ENCODE measurements around the gene DNM3.
"Not testable (repeated sequence)": the region's sequence is repeated elsewhere in the genome, so short reads cannot be mapped to it uniquely, and the experiment has no call there.

Gene DNM3

DNA sequence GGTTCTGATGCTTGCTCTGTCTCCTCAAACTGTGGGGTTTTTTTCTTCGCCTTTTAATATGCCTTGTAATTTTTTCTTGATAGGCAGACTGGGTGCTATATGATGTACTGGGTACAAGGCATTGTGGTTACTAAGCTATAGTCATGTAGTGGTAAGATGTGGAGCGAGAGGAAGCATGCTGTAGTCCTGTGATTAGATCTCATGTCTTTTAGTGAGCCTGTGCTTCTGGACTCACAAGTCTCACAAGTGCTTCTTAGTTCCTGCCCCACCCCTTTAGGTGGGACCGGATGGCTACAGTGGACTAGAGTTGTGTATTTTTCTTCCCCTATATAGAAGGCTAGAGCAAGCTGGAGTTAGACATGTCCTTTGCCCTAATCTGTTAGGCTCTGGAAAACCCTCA lies 178.7 kb downstream of the DNM3 start (continued):
- TF ChIP-seq ZNF529 (tag by site-specific recombination; IDR thresholded peaks at IDR 0.05; ENCODE audit: insufficient replicate concordance), result no peak
- TF ChIP-seq ZNF560 (tag by site-specific recombination; IDR thresholded peaks at IDR 0.05; ENCODE audit: borderline replicate concordance), result no peak
- no peak for TF ChIP-seq ZNF132 (tag by site-specific recombination; IDR thresholded peaks at IDR 0.05; ENCODE audit: borderline replicate concordance)
- no peak for TF ChIP-seq ZNF350 (tag by site-specific recombination; IDR thresholded peaks at IDR 0.05)
- no peak for TF ChIP-seq ZBTB17 (tag by site-specific recombination; IDR thresholded peaks at IDR 0.05)
- TF ChIP-seq ZNF785 (tag by site-specific recombination; IDR thresholded peaks at IDR 0.05), result no peak
- no peak for TF ChIP-seq ZNF830 (tag by site-specific recombination; IDR thresholded peaks at IDR 0.05; ENCODE audit: low read depth)

- Histone ChIP-seq H3K4me3 (ENCODE audit: low read depth, low read length) (no peak overlapping the region), H3K36me3 (ENCODE audit: control insufficient read depth in 2 of 2, insufficient read depth in 1 of 2, low read length in 2 of 2) (no peaks in the 10 kb centered on the region), H3K9me3 (ENCODE audit: control insufficient read depth, insufficient read depth, low read depth, low read length) (no peaks in the 10 kb centered on the region), H3K4me1 (ENCODE audit: control insufficient read depth, insufficient read depth, low read length) (no peaks in the 10 kb centered on the region), H3K27ac (ENCODE audit: extremely low read depth, low read depth, low read length) (no peak overlapping the region)
- ChIA-PET CTCF (interaction anchor here (0.6 to 1.1 kb wide), 3 partner anchors 26 to 947 kb away, joined by 3 read pairs; no protein-coding TSS in a partner anchor), POLR2A (no interaction called here)
- TF ChIP-seq, protein P1, sequence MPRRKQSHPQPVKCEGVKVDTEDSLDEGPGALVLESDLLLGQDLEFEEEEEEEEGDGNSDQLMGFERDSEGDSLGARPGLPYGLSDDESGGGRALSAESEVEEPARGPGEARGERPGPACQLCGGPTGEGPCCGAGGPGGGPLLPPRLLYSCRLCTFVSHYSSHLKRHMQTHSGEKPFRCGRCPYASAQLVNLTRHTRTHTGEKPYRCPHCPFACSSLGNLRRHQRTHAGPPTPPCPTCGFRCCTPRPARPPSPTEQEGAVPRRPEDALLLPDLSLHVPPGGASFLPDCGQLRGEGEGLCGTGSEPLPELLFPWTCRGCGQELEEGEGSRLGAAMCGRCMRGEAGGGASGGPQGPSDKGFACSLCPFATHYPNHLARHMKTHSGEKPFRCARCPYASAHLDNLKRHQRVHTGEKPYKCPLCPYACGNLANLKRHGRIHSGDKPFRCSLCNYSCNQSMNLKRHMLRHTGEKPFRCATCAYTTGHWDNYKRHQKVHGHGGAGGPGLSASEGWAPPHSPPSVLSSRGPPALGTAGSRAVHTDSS (tag by site-specific recombination; IDR thresholded peaks at IDR 0.05), result no peak
- no peak for TF ChIP-seq ZNF16 (tag by site-specific recombination; IDR thresholded peaks at IDR 0.05; ENCODE audit: low read depth)
- no peak for TF ChIP-seq ZSCAN30 (tag by site-specific recombination; IDR thresholded peaks at IDR 0.05)
- TF ChIP-seq GLI4 (tag by site-specific recombination; IDR thresholded peaks at IDR 0.05), result no peak
- no peak for TF ChIP-seq ZNF623 (tag by site-specific recombination; IDR thresholded peaks at IDR 0.05)
- TF ChIP-seq ZNF791 (tag by site-specific recombination; IDR thresholded peaks at IDR 0.05), result no peak
- no peak for TF ChIP-seq ZNF792 (tag by site-specific recombination; IDR thresholded peaks at IDR 0.05)
- no peak for TF ChIP-seq ZNF132 (tag by site-specific recombination; IDR thresholded peaks at IDR 0.05; ENCODE audit: borderline replicate concordance)
- TF ChIP-seq ZNF544 (tag by site-specific recombination; IDR thresholded peaks at IDR 0.05), result no peak
- no peak for TF ChIP-seq ZNF747 (tag by site-specific recombination; IDR thresholded peaks at IDR 0.05)
- no peak for TF ChIP-seq ZNF175 (tag by site-specific recombination; IDR thresholded peaks at IDR 0.05)
Observed at GRCh38 chr1:172024516-172024915, 183.2 kb downstream of the DNM3 start.

DNA sequence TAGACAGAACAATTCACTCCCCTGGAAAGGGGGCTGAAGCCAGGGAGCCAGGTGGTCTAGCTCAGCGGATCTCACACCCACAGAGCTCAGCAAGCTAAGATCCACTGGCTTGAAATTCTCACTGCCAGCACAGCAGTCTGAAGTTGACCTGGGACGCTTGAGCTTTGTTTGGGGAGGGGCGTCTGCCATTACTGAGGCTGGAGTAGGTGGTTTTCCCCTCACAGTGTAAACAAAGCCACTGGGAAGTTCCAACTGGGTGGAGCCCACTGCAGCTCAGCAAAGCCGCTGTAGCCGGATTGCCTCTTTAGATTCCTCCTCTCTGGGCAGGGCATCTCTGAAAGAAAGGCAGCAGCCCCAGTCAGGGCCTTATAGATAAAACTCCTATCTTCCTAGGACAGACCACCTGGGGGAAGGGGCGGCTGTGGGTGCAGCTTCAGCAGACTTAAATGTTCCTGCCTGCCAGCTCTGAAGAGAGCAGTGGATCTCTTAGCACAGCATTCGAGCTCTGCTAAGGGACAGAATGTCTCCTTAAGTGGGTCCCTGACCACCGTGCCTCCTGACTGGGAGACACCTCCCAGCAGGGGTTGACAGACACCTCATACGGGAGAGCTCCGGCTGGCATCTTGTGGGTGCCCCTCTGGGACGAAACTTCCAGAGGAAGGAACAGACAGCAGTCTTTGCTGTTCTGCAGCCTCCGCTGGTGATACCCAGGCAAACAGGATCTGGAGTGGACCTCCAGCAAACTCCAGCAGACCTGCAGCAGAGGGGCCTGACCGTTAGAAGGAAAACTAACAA lies 183.8 kb downstream of the DNM3 start:
- H3K4me1 ChIP-seq (ENCODE audit: control insufficient read depth, insufficient read depth, low read length); H3K4me3 ChIP-seq (ENCODE audit: low read depth, low read length); H3K9me3 ChIP-seq (ENCODE audit: control insufficient read depth, insufficient read depth, low read depth, low read length); H3K27ac ChIP-seq (ENCODE audit: extremely low read depth, low read depth, low read length); POLR2A ChIA-PET; H3K36me3 ChIP-seq (ENCODE audit: control insufficient read depth in 2 of 2, insufficient read depth in 1 of 2, low read length in 2 of 2): not testable (repeated sequence)
- CTCF ChIA-PET, result interaction anchor here (0.6 to 1.1 kb wide), 4 partner anchors 26 to 386 kb away, joined by 3 read pairs; no protein-coding TSS in a partner anchor

GRCh38 chr1:172040466-172040865 lies 199.2 kb downstream of the DNM3 start:
- ChIA-PET POLR2A (interaction anchor here (0.7 kb wide), 1 partner anchor 320 kb away, joined by 3 read pairs; no protein-coding TSS in a partner anchor), CTCF (interaction anchor here (0.6 to 1.3 kb wide), 5 partner anchors 29 to 364 kb away, joined by 3 to 5 read pairs (median 3); no protein-coding TSS in a partner anchor)
- Histone ChIP-seq H3K4me3 (ENCODE audit: low read depth, low read length) (no peak overlapping the region), H3K4me1 (ENCODE audit: control insufficient read depth, insufficient read depth, low read length) (no peaks in the 10 kb centered on the region), H3K9me3 (ENCODE audit: control insufficient read depth, insufficient read depth, low read depth, low read length) (no peaks in the 10 kb centered on the region), H3K36me3 (ENCODE audit: control insufficient read depth in 2 of 2, insufficient read depth in 1 of 2, low read length in 2 of 2) (no peaks in the 10 kb centered on the region), H3K27ac (ENCODE audit: extremely low read depth, low read depth, low read length) (no peak overlapping the region)
- TF ChIP-seq ZNF433 (tag by site-specific recombination; IDR thresholded peaks at IDR 0.05; ENCODE audit: low read depth) (no peak), ZNF248 (tag by site-specific recombination; IDR thresholded peaks at IDR 0.05) (no peak), ZNF239 (tag by site-specific recombination; IDR thresholded peaks at IDR 0.05) (no peak), ZNF521 (tag by site-specific recombination; IDR thresholded peaks at IDR 0.05) (no peak), ZNF645 (tag by site-specific recombination; IDR thresholded peaks at IDR 0.05) (no peak), GFI1B (tag by site-specific recombination; IDR thresholded peaks at IDR 0.05) (no peak), ZNF174 (tag by site-specific recombination; IDR thresholded peaks at IDR 0.05) (no peak), ZNF416 (tag by site-specific recombination; IDR thresholded peaks at IDR 0.05) (no peak), ZFP41 (tag by site-specific recombination; IDR thresholded peaks at IDR 0.05; ENCODE audit: borderline replicate concordance) (no peak), ZNF350 (tag by site-specific recombination; IDR thresholded peaks at IDR 0.05) (no peak), ZBTB21 (tag by site-specific recombination; IDR thresholded peaks at IDR 0.05) (no peak), ZNF292 (tag by site-specific recombination; IDR thresholded peaks at IDR 0.05; ENCODE audit: borderline replicate concordance, low read depth) (no peak), HOXC10 (CRISPR knock-in tag; IDR thresholded peaks at IDR 0.05) (no peak), ZNF266 (tag by site-specific recombination; IDR thresholded peaks at IDR 0.05; ENCODE audit: low read depth) (no peak)
